Naive thymus-derived CD8-positive, alpha-beta T cell (primary cell): ENCODE results near the gene SPTLC3. TPM values are rescaled to one million over a fixed set of nuclear protein-coding genes. Genes with fewer than 3 reads are reported as not detected.

ENCODE experiments used
- ATAC-seq, 2 donors: fragments of 150-1000 bp; cut with Tn5 transposase in 1 of 2; sonication (Bioruptor Pico), chemical (Tn5 transposase) in 1 of 2; 1 replicate in 1 of 2; 2 replicates in 1 of 2; pipeline ENCODE4 v1.10.0; 2021; ENCODE audit warnings: mild to moderate bottlenecking in 2 of 2, moderate library complexity in 2 of 2
- POLR2A ChIA-PET: fragments of 350-600 bp; sonication (Branson Sonifier 250); formaldehyde crosslinking; loops from one replicate; lab custom pipeline; 2021; ENCODE audit warnings: antibody characterized with exemption; lab: Charles Lee
- DNase-seq, 10 donors: peaks; one replicate each; pipeline versions ENCODE4 v3.0.0 to v3.0.0-alpha.2; 2020 to 2022
- H3K27ac Mint-ChIP-seq, 10 donors: one replicate each; pipeline ENCODE4 v1.8.0; 2020 to 2022; ENCODE audit warnings: mild to moderate bottlenecking in 10 of 10, mixed read lengths in 10 of 10, moderate library complexity in 4 of 10, inconsistent platforms in 1 of 10
- H3K27me3 Mint-ChIP-seq, 5 donors: one replicate each; pipeline ENCODE4 v1.8.0; 2021 to 2022; ENCODE audit warnings: mixed read lengths in 5 of 5
- H3K36me3 Mint-ChIP-seq, 3 donors: one replicate each; pipeline ENCODE4 v1.8.0; 2020 to 2022; ENCODE audit warnings: mixed read lengths in 3 of 3, mild to moderate bottlenecking in 2 of 3, inconsistent platforms in 1 of 3
- H3K4me1 Mint-ChIP-seq, 4 donors: one replicate each; pipeline ENCODE4 v1.8.0; 2021 to 2022; ENCODE audit warnings: mixed read lengths in 4 of 4
- H3K4me3 Mint-ChIP-seq, 10 donors: one replicate each; pipeline ENCODE4 v1.8.0; 2020 to 2022; ENCODE audit warnings: mild to moderate bottlenecking in 10 of 10, mixed read lengths in 10 of 10, moderate library complexity in 6 of 10, inconsistent platforms in 1 of 10
- H3K9me3 Mint-ChIP-seq, 9 donors: one replicate each; pipeline ENCODE4 v1.8.0; 2020 to 2022; ENCODE audit warnings: mixed read lengths in 9 of 9, mild to moderate bottlenecking in 3 of 9, inconsistent platforms in 1 of 9, moderate library complexity in 1 of 9
- polyA plus RNA-seq, 3 donors: library from polyadenylated mRNA; unstranded; fragments of 300-500 nt; fragmentation: Illumina TruSeq; gene quantifications; one replicate each; pipeline ENCODE4 v1.2.3, GENCODE V29; 2021
- total RNA-seq, 8 experiments: library from RNA in 2 of 8; stranded (reverse) in 2 of 8; gene quantifications; one replicate each; pipeline ENCODE4 v1.2.3 and lab custom pipeline; 2021 to 2026

Gene SPTLC3
- total RNA-seq (under 1 TPM; 0.55 to 0.71 TPM), polyA plus RNA-seq (1 to 10 TPM in 1 of 3 donors, under 1 TPM in 2; 0.37 to 2.3 (median 0.59) TPM), total RNA-seq (lab: John Stamatoyannopoulos, UW) (0.37 to 5.9 (median 0.85) reads per million in 6 experiments)

DNA sequence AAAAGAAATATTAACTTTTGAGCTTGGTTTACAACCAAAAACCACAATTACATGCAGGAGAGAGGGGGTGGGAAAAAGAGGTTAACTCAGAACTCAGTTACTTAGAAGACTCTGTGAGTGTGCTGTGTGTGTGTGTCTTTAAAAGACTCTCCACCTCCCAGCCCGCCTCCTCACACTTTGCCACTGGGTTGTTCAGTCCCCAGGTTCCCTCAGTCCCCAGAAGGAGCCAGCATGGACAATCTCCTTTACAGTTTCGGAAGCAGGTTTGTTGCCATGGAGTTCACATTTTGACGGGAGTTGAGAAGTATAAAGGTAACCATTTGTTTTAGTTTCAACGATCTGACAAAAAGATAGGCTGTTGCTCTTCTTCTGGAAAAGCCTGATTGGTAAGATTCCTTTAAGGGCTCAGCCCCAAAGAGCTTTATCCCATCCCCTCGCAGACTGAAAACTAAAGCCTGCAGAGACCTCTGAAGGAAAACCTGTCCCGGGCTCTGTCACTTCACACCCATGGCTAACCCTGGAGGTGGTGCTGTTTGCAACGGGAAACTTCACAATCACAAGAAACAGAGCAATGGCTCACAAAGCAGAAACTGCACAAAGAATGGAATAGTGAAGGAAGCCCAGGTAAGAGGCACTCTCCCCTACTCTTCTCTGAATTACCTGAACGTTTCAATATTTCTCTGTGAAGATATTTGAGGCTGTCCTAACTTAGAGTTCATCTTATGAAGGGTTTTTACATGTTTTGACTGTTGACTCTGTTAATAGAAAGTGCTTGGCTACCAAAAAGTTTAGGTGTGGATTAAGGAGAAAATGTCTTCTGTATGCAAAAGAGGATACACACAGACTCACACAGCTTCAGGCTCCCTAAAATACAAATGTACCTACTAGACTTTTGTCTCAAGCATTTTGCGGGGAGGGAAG lies at the start of gene SPTLC3:
Gene SPTLC3 (plus strand): TSS at position 212 of the 921 bp plus-strand sequence. CDS start 296 bp downstream, at position 508.
- DNase-seq (peak in 1 of 10 donors; percentile 13), ATAC-seq (peak; percentile 41 to 44)
- peaks cover 0 to 1% (median 0%) of the 10 kb centered on the region in 5 donors for H3K27me3 Mint-ChIP-seq
- POLR2A ChIA-PET, result no interaction called here
- peaks cover 0 to under 1% (median 0%) of the 10 kb centered on the region in 3 donors for H3K36me3 Mint-ChIP-seq
- peak within 1 kb of the TSS in 9 of 10 donors; percentile 37 to 89 (median 61) for H3K27ac Mint-ChIP-seq
- peaks cover 7 to 35% (median 25%) of the 10 kb centered on the region in 4 donors for H3K4me1 Mint-ChIP-seq
- peak within 1 kb of the TSS; percentile 71 to 86 (median 76) for H3K4me3 Mint-ChIP-seq
- no peaks in the 10 kb centered on the region for H3K9me3 Mint-ChIP-seq

DNA sequence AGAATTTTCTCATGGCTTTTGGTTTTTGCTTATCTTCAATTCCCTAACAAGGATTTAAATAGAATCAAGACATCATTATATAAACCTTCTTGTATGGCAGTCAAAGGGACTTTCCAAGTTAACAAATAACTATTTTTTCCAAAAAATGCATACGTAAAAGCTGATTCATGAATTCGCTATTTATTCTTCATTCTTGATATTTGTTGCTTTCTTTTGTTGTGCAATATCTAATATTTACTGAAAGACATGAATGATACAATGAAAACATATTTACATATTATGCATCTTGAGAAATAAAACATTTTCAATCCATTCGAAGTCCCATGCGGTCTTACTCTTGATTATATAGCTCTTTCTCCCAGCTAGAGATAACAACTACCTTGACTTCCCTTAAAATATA lies 47.0 kb upstream of the SPTLC3 start:
- Mint-ChIP-seq H3K27ac (no peak overlapping the region), H3K4me1 (peaks cover 0 to 13% (median 4%) of the 10 kb centered on the region in 4 donors), H3K9me3 (no peaks in the 10 kb centered on the region), H3K27me3 (peaks cover 0 to 16% (median 0%) of the 10 kb centered on the region in 5 donors), H3K36me3 (no peaks in the 10 kb centered on the region), H3K4me3 (no peak overlapping the region)
- ATAC-seq, result no peak
- POLR2A ChIA-PET, result no interaction called here
- no peak for DNase-seq

DNA sequence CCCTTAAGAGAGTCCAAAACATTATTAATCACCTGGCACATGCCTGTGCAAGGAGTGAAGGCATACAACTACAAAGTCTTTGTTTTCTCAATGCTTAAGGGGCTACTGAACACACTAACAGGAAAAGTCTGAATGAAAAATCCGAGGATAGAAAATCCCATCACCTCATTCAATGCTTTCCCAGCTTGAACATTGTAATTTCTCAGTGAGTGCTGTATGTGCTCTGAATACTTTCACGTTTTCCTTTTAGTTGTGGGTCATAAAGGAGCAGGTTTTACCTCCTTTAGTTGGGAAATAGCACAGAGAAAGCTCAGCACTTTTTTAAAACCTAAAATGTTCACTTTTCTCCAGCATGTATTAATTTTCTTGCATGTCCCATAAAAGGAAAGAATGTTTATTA lies 45.9 kb upstream of the SPTLC3 start:
- Mint-ChIP-seq H3K4me3 (no peak overlapping the region), H3K27ac (no peak overlapping the region), H3K36me3 (no peaks in the 10 kb centered on the region), H3K27me3 (peaks cover 0 to 16% (median 0%) of the 10 kb centered on the region in 5 donors), H3K9me3 (no peaks in the 10 kb centered on the region), H3K4me1 (peaks cover 0 to 13% (median 4%) of the 10 kb centered on the region in 4 donors)
- ATAC-seq (no peak), DNase-seq (no peak)
- POLR2A ChIA-PET, result no interaction called here

DNA sequence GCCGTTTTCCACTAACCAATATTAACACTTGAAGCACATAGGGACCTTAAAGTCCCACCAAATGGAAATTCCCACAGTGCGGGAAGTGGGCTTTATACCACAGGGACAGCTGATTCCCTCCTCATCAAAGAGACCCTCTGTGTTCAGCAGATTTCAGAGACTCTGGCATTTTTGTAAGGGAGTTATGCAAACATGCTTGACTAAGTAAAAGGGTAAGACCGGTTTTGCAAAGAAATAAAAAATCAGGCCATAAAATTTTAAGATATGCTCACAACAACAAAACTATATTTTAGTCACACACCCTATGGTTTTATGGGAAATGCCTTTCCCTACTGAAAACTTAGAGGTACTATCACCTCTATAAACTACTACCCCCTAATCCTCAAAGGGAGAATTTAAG lies 45.4 kb upstream of the SPTLC3 start:
- ATAC-seq, result no peak
- H3K27ac Mint-ChIP-seq, result no peak overlapping the region
- H3K4me1 Mint-ChIP-seq, result peaks cover 0 to 13% (median 4%) of the 10 kb centered on the region in 4 donors
- no peaks in the 10 kb centered on the region for H3K9me3 Mint-ChIP-seq
- H3K4me3 Mint-ChIP-seq, result no peak overlapping the region
- H3K36me3 Mint-ChIP-seq, result no peaks in the 10 kb centered on the region
- DNase-seq, result no peak
- peaks cover 0 to 16% (median 0%) of the 10 kb centered on the region in 5 donors for H3K27me3 Mint-ChIP-seq
- POLR2A ChIA-PET, result no interaction called here

DNA sequence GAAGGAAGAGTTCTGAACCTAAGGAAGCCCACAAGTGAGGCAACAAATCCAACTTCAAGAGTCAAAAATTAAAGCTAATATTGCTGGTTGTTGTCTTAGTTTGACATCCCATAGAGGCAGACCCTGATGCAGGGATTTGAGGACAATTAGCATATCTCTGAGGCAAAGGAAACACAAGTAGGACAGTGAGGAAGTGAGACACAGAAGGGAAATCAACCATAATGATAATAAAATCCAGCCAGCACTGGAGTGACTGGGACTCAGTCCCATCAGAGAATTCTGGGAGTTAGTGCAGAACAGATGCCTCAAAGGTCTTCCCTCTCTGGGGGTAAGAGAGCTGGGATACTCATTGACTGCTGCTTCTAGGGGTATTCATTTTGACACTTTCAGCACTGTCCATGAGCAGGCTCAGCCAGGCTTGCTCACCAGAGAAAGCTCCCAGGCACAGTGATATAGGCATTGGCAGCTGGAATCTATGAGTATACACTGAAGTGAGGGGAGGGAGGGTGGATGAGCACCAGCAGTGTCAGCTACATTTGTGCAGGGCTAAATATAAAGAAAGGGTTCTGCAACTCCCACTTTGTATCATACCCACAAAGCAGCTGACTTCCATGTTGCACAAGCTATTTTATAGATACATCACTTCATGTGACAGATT lies 43.4 kb upstream of the SPTLC3 start:
- peaks cover 0 to 13% (median 4%) of the 10 kb centered on the region in 4 donors for H3K4me1 Mint-ChIP-seq
- H3K27ac Mint-ChIP-seq, result peak overlapping the region in 1 of 10 donors; percentile 21
- H3K4me3 Mint-ChIP-seq, result no peak overlapping the region
- H3K9me3 Mint-ChIP-seq, result no peaks in the 10 kb centered on the region
- no peaks in the 10 kb centered on the region for H3K27me3 Mint-ChIP-seq
- no peaks in the 10 kb centered on the region for H3K36me3 Mint-ChIP-seq
- ATAC-seq, result peak in 1 of 2 donors; percentile 29
- DNase-seq, result no peak
- POLR2A ChIA-PET, result no interaction called here

DNA sequence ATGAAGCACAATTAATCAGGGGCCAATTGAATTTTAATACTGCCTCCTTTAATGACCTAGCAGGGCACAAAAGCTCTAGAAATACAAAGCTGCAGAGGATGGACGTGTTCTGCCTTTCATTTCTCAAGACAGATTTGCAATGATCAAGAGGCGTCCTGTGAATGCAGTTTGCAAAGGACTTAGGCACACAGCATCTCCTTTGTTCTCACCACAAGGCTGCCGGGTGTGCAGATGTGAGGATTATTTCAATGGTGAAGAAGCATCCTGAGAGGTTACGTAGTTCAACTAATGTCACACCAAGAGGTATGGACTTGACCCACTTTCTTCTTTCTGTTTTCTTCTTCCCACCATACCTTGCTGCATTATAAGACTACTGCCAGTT lies 42.9 kb upstream of the SPTLC3 start:
- Mint-ChIP-seq H3K4me1 (peaks cover 0 to 13% (median 4%) of the 10 kb centered on the region in 4 donors), H3K9me3 (no peaks in the 10 kb centered on the region), H3K36me3 (no peaks in the 10 kb centered on the region), H3K4me3 (no peak overlapping the region), H3K27ac (peak overlapping the region in 1 of 10 donors; percentile 69), H3K27me3 (no peaks in the 10 kb centered on the region)
- POLR2A ChIA-PET, result no interaction called here
- ATAC-seq (peak in 1 of 2 donors; percentile 42), DNase-seq (peak in 1 of 10 donors; percentile 2)

DNA sequence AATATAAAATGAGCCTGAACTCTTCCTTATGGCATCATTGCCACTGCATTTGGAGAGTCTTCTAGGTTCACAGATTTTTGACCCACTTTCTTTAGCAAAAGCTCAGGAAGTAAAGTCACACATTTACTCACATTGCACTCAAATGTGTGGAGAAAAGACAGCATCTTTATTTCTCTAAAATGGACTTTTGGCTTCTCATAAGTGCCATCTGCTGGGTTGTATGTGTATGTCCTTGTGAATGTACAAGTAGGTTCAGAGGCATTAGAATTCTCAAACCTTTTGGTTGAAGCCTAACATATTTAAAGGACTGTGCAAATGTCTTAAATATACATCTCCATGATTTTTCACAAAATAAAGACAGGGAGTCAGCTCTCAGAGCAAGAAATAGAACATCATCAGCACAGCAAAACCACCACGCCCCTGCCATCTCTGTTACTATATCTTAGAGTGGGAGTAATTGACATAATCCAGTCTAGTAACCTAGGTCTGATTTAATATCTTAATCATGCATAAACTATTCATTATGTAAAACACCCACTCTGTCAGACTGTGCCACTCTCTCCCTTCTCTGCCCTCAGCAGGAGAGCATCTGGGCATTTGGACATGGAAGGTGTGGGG lies 42.2 kb upstream of the SPTLC3 start:
- Mint-ChIP-seq H3K9me3 (no peaks in the 10 kb centered on the region), H3K4me1 (peaks cover 0 to 13% (median 4%) of the 10 kb centered on the region in 4 donors), H3K36me3 (no peaks in the 10 kb centered on the region), H3K27ac (peak overlapping the region in 1 of 10 donors; percentile 22), H3K27me3 (no peaks in the 10 kb centered on the region), H3K4me3 (no peak overlapping the region)
- ATAC-seq, result no peak
- POLR2A ChIA-PET, result no interaction called here
- DNase-seq, result no peak

DNA sequence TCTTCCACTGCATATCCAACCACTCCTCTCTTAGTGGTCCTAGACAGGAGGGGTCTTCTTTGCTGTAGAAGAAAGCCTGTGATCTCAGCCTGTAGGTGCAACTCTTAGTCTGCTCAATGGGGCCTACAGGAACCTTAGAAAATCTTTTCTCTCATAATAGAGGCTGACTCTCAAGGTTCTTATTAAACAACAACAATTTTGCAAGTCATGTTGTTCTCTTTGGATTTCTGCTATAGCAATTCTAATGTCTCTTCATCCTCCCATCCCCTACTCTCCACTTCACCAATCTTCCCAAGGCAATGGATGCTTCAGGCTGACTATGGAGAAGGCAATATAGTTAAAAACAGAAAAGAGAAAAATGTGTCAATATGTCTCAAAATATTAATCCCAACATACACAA lies 40.8 kb upstream of the SPTLC3 start:
- ATAC-seq, result no peak
- POLR2A ChIA-PET, result no interaction called here
- H3K4me1 Mint-ChIP-seq, result peaks cover 0 to 13% (median 4%) of the 10 kb centered on the region in 4 donors
- DNase-seq, result no peak
- H3K27ac Mint-ChIP-seq, result peak overlapping the region in 1 of 10 donors; percentile 61
- H3K9me3 Mint-ChIP-seq, result no peaks in the 10 kb centered on the region
- no peak overlapping the region for H3K4me3 Mint-ChIP-seq
- no peaks in the 10 kb centered on the region for H3K27me3 Mint-ChIP-seq
- no peaks in the 10 kb centered on the region for H3K36me3 Mint-ChIP-seq

DNA sequence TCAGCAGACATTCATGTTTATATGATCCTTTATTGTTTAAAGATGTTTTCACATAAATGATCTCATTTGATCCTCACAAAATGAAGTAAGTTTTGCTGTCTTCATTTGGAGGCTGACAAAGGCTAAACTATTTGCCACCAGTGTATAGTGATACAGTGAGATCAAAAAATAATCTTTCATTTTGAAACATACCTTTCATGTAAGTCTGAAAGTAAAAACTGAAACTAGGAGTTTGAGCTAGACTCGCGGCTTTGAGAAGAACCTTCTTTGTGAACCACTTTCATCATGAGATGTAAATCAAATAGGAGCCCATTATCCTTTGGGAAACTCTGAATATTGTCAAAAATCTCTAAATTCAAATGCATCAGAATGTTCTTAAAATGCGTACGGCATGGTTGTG lies 40.3 kb upstream of the SPTLC3 start:
- no peak overlapping the region for H3K27ac Mint-ChIP-seq
- ATAC-seq, result no peak
- no peaks in the 10 kb centered on the region for H3K36me3 Mint-ChIP-seq
- H3K4me3 Mint-ChIP-seq, result no peak overlapping the region
- peaks cover 0 to 13% (median 4%) of the 10 kb centered on the region in 4 donors for H3K4me1 Mint-ChIP-seq
- POLR2A ChIA-PET, result no interaction called here
- H3K27me3 Mint-ChIP-seq, result no peaks in the 10 kb centered on the region
- DNase-seq, result no peak
- no peaks in the 10 kb centered on the region for H3K9me3 Mint-ChIP-seq

DNA sequence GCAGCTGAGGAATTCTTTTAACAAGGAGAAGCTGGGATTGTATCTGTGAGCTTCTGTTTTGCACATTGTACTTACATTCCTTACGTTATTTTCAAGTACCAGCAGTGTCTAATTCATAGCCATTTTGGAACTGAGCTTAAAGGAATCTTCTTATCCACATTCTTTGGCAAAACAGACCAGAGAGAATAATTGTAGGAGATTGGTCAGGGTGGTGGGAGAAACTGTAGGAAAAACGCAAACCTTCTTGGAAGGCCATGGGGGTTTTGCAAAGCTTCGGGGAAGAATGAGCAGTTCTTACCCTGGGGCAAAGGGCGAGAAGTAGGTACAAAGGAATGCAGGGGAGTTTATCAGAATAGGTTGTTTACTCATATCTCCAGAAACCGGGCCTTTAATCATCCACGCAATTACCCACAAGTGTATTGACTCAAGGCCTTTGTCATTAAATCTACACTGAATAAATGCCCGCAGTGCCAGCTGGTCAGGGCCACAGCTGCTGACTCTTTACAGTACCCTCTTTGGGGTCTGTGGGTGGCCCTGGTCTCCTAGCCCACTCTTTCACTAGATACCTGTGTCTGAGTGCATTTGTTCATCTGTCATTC lies 39.6 kb upstream of the SPTLC3 start:
- no peaks in the 10 kb centered on the region for H3K27me3 Mint-ChIP-seq
- no peaks in the 10 kb centered on the region for H3K9me3 Mint-ChIP-seq
- no peak for DNase-seq
- no peak overlapping the region for H3K27ac Mint-ChIP-seq
- no peaks in the 10 kb centered on the region for H3K36me3 Mint-ChIP-seq
- peaks cover 0 to 13% (median 4%) of the 10 kb centered on the region in 4 donors for H3K4me1 Mint-ChIP-seq
- H3K4me3 Mint-ChIP-seq, result no peak overlapping the region
- POLR2A ChIA-PET, result no interaction called here
- no peak for ATAC-seq

DNA sequence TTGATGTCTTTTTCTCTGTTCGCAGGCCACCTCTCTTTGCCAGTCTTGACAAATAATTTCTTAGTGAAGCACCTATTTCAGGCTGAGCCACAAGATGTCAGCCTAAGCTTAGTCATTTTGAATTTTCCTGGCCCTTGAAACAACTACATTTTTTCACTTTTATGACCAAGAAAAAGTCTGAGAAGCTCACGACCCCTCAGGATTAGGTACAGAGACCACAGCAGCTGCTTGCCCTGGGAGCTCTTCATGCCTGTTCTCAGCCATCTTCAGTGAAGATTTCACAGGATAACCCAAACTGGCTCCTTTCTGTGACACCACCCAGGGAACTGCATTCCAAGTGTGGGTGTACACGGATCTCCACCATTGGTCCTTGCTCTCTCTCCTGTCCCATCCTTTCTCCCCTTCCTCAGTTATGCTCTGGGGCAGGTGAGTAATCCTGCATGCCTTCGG lies 38.4 kb upstream of the SPTLC3 start:
- no peaks in the 10 kb centered on the region for H3K9me3 Mint-ChIP-seq
- no peaks in the 10 kb centered on the region for H3K27me3 Mint-ChIP-seq
- no peak overlapping the region for H3K27ac Mint-ChIP-seq
- POLR2A ChIA-PET, result no interaction called here
- H3K36me3 Mint-ChIP-seq, result no peaks in the 10 kb centered on the region
- peaks cover 0 to 7% (median 1%) of the 10 kb centered on the region in 4 donors for H3K4me1 Mint-ChIP-seq
- H3K4me3 Mint-ChIP-seq, result no peak overlapping the region
- DNase-seq (peak in 1 of 10 donors; percentile 13), ATAC-seq (no peak)
